Mesenchymal stem cell (in vitro differentiated cells and primary cell): Measurements from ENCODE around the gene MEF2B.

Source experiments
- DNase-seq: peaks from one replicate; pipeline ENCODE4 v3.0.0-alpha.2; 2013
- H2AFZ ChIP-seq: one replicate; pipeline ENCODE4 v1.6.1; 2013; ENCODE audit warnings: low read depth, mild to moderate bottlenecking, control low read depth, inconsistent platforms, low read length, moderate library complexity
- H2AK5ac ChIP-seq: 2 replicates; pipeline ENCODE4 v1.6.1; 2013; ENCODE audit warnings: low read length, moderate library complexity, mild to moderate bottlenecking, inconsistent platforms; ENCODE audit not compliant: severe bottlenecking
- H2BK120ac ChIP-seq: one replicate; pipeline ENCODE4 v1.6.1; 2013; ENCODE audit warnings: low read depth, mild to moderate bottlenecking, inconsistent platforms, low read length, moderate library complexity
- H2BK12ac ChIP-seq, 2 experiments: one replicate each; pipeline ENCODE4 v1.6.1; 2013; ENCODE audit warnings: inconsistent platforms in 2 of 2, low read length in 2 of 2, mild to moderate bottlenecking in 2 of 2, moderate library complexity in 2 of 2, control low read depth in 1 of 2
- H2BK15ac ChIP-seq: one replicate; pipeline ENCODE4 v1.6.1; 2013; ENCODE audit warnings: mild to moderate bottlenecking, low read depth, inconsistent platforms; ENCODE audit not compliant: poor library complexity, severe bottlenecking
- H2BK5ac ChIP-seq: 2 replicates; pipeline ENCODE4 v1.6.1; 2013; ENCODE audit warnings: low read depth, mild to moderate bottlenecking, low read length, control low read depth, inconsistent platforms; ENCODE audit not compliant: poor library complexity, severe bottlenecking
- H3K14ac ChIP-seq, 2 experiments: one replicate each; pipeline ENCODE4 v1.6.1; 2013; ENCODE audit warnings: inconsistent platforms in 2 of 2, low read length in 2 of 2, control low read depth in 1 of 2, mild to moderate bottlenecking in 1 of 2, moderate library complexity in 1 of 2
- H3K18ac ChIP-seq, 2 experiments: one replicate each; pipeline ENCODE4 v1.6.1; 2013; ENCODE audit warnings: inconsistent platforms in 2 of 2, low read length in 2 of 2, control low read depth in 1 of 2, low read depth in 1 of 2, mild to moderate bottlenecking in 1 of 2
- H3K23ac ChIP-seq, 2 experiments: one replicate each; pipeline ENCODE4 v1.6.1; 2013; ENCODE audit warnings: inconsistent platforms in 2 of 2, low read length in 2 of 2, mild to moderate bottlenecking in 2 of 2, moderate library complexity in 2 of 2, control low read depth in 1 of 2
- H3K27ac ChIP-seq: 2 replicates; pipeline ENCODE4 v1.5.1; 2013; ENCODE audit warnings: mild to moderate bottlenecking, moderate library complexity, low read length, control low read depth, inconsistent platforms; ENCODE audit not compliant: poor library complexity, severe bottlenecking
- H3K27me3 ChIP-seq, 2 experiments: 2 replicates each; pipeline versions ENCODE4 v1.6.1 to v1.7.0; 2013; ENCODE audit warnings: low read length in 2 of 2, mild to moderate bottlenecking in 2 of 2, moderate library complexity in 2 of 2, control low read depth in 1 of 2, inconsistent platforms in 1 of 2; ENCODE audit not compliant: control insufficient read depth in 1 of 2, insufficient read depth in 1 of 2
- H3K36me3 ChIP-seq, 2 experiments: 2 replicates each; pipeline versions ENCODE4 v1.6.1 to v1.7.0; 2013; ENCODE audit warnings: low read length in 2 of 2, control low read depth in 1 of 2, inconsistent platforms in 1 of 2, low read depth in 1 of 2, mild to moderate bottlenecking in 1 of 2; ENCODE audit not compliant: insufficient read depth in 2 of 2, control insufficient read depth in 1 of 2
- H3K4ac ChIP-seq, 2 experiments: one replicate each; pipeline ENCODE4 v1.6.1; 2013; ENCODE audit warnings: inconsistent platforms in 2 of 2, low read length in 2 of 2, mild to moderate bottlenecking in 2 of 2, moderate library complexity in 2 of 2, control low read depth in 1 of 2, low read depth in 1 of 2
- H3K4me1 ChIP-seq: 2 replicates; pipeline ENCODE4 v1.6.1; 2013; ENCODE audit warnings: low read depth, low read length, control low read depth; ENCODE audit not compliant: control insufficient read depth, insufficient read depth
- H3K4me2 ChIP-seq: 2 replicates; pipeline ENCODE4 v1.6.1; 2013; ENCODE audit warnings: low read length, mild to moderate bottlenecking, inconsistent platforms; ENCODE audit not compliant: poor library complexity, severe bottlenecking
- H3K4me3 ChIP-seq, 2 experiments: 2 replicates each; pipeline versions ENCODE4 v1.5.1 to v1.7.0; 2013; ENCODE audit warnings: low read length in 2 of 2, mild to moderate bottlenecking in 2 of 2, control low read depth in 1 of 2, low read depth in 1 of 2; ENCODE audit not compliant: insufficient read depth in 1 of 2
- H3K79me1 ChIP-seq: replicated peaks from 2 replicates; pipeline ENCODE4 v1.6.1; 2013; ENCODE audit warnings: mild to moderate bottlenecking, control low read depth, low read length, inconsistent platforms; ENCODE audit not compliant: poor library complexity, severe bottlenecking
- H3K9ac ChIP-seq: 2 replicates; pipeline ENCODE4 v1.7.0; 2013; ENCODE audit warnings: mild to moderate bottlenecking, low read length, moderate library complexity
- H3K9me3 ChIP-seq: 2 replicates; pipeline ENCODE4 v1.7.0; 2013; ENCODE audit warnings: mild to moderate bottlenecking, low read length; ENCODE audit not compliant: control insufficient read depth
- H4K8ac ChIP-seq: one replicate; pipeline ENCODE4 v1.6.1; 2013; ENCODE audit warnings: inconsistent platforms, mild to moderate bottlenecking, low read length, moderate library complexity
- H4K91ac ChIP-seq: one replicate; pipeline ENCODE4 v1.6.1; 2013; ENCODE audit warnings: mild to moderate bottlenecking, low read length, inconsistent platforms
- WGBS: methylation state at CpG from one replicate; pipeline ENCODE4 v1.1.7; 2013; ENCODE audit warnings: mixed read lengths; 5-methylcytosine and 5-hydroxymethylcytosine counted together

MEF2B gene

GRCh38 chr19:19214892-19215291 lies 44.8 kb upstream of the MEF2B start:
- Histone ChIP-seq H4K8ac (no peak overlapping the region), H4K91ac (no peak overlapping the region), H3K9me3 (peaks cover 5% of the 10 kb centered on the region), H3K14ac (no peak overlapping the region), H2BK15ac (no peak overlapping the region), H3K4me2 (no peak overlapping the region), H2AFZ (no peak overlapping the region), H3K23ac (no peak overlapping the region), H2BK12ac (no peak overlapping the region), H3K4me3 (no peak overlapping the region), H3K9ac (no peak overlapping the region), H2AK5ac (no peak overlapping the region), H2BK120ac (no peak overlapping the region), H3K4me1 (peaks cover 2% of the 10 kb centered on the region), H3K27ac (no peak overlapping the region), H3K79me1 (no peaks in the 10 kb centered on the region), H3K18ac (no peak overlapping the region), H2BK5ac (no peak overlapping the region), H3K36me3 (no peaks in the 10 kb centered on the region), H3K27me3 (peaks cover 39 to 56% of the 10 kb centered on the region in 2 experiments), H3K4ac (no peak overlapping the region)
- WGBS: 2% methylated on average over 6 of the region's 8 CpGs
- peak; percentile 59 for DNase-seq

- Histone ChIP-seq H4K8ac (no peak overlapping the region), H3K4me1 (peaks cover 2% of the 10 kb centered on the region), H3K4me2 (no peak overlapping the region), H2BK120ac (no peak overlapping the region), H3K9ac (no peak overlapping the region), H2AK5ac (no peak overlapping the region), H3K18ac (no peak overlapping the region), H3K4ac (no peak overlapping the region), H3K27ac (no peak overlapping the region), H3K27me3 (peaks cover 39 to 62% of the 10 kb centered on the region in 2 experiments), H2BK5ac (no peak overlapping the region), H3K36me3 (no peaks in the 10 kb centered on the region), H3K79me1 (no peaks in the 10 kb centered on the region), H3K4me3 (no peak overlapping the region), H4K91ac (no peak overlapping the region), H2AFZ (no peak overlapping the region), H2BK15ac (no peak overlapping the region), H3K9me3 (peaks cover 5% of the 10 kb centered on the region), H3K23ac (no peak overlapping the region), H2BK12ac (no peak overlapping the region), H3K14ac (no peak overlapping the region)
- DNase-seq: no peak
- 24% methylated on average over 5 of the region's 5 CpGs for WGBS
These were observed 44.1 kb upstream of the MEF2B start for GRCh38 chr19:19214159-19214490.

- H2BK15ac ChIP-seq: no peak overlapping the region
- H2BK120ac ChIP-seq: no peak overlapping the region
- peaks cover 5% of the 10 kb centered on the region for H3K9me3 ChIP-seq
- DNase-seq: no peak
- no peak overlapping the region for H2AK5ac ChIP-seq
- no peaks in the 10 kb centered on the region for H3K36me3 ChIP-seq
- WGBS: 61% methylated on average over 21 of the region's 21 CpGs
- no peak overlapping the region for H4K91ac ChIP-seq
- no peak overlapping the region for H2BK12ac ChIP-seq
- H3K4ac ChIP-seq: no peak overlapping the region
- H3K27me3 ChIP-seq: peaks cover 39 to 65% of the 10 kb centered on the region in 2 experiments
- no peak overlapping the region for H3K9ac ChIP-seq
- no peak overlapping the region for H3K14ac ChIP-seq
- H3K27ac ChIP-seq: no peak overlapping the region
- H3K4me2 ChIP-seq: no peak overlapping the region
- H2BK5ac ChIP-seq: no peak overlapping the region
- H3K23ac ChIP-seq: no peak overlapping the region
- H3K18ac ChIP-seq: no peak overlapping the region
- no peak overlapping the region for H2AFZ ChIP-seq
- H3K79me1 ChIP-seq: no peaks in the 10 kb centered on the region
- H4K8ac ChIP-seq: no peak overlapping the region
- no peak overlapping the region for H3K4me3 ChIP-seq
- H3K4me1 ChIP-seq: peaks cover 2% of the 10 kb centered on the region
These were observed 43.5 kb upstream of the MEF2B start for GRCh38 chr19:19213426-19214158.

GRCh38 chr19:19212916-19213315 lies 42.9 kb upstream of the MEF2B start:
- Histone ChIP-seq H3K27me3 (peaks cover 39 to 65% of the 10 kb centered on the region in 2 experiments), H4K91ac (no peak overlapping the region), H3K4ac (no peak overlapping the region), H3K79me1 (no peaks in the 10 kb centered on the region), H2BK12ac (no peak overlapping the region), H3K9me3 (peaks cover 5% of the 10 kb centered on the region), H3K4me1 (peaks cover 2% of the 10 kb centered on the region), H3K18ac (no peak overlapping the region), H3K14ac (no peak overlapping the region), H2BK120ac (no peak overlapping the region), H3K4me3 (no peak overlapping the region), H3K36me3 (no peaks in the 10 kb centered on the region), H3K23ac (no peak overlapping the region), H2AFZ (no peak overlapping the region), H4K8ac (no peak overlapping the region), H3K9ac (no peak overlapping the region), H3K27ac (no peak overlapping the region), H2AK5ac (no peak overlapping the region), H2BK15ac (no peak overlapping the region), H2BK5ac (no peak overlapping the region), H3K4me2 (no peak overlapping the region)
- no peak for DNase-seq
- 44% methylated on average over 7 of the region's 7 CpGs for WGBS
